Activated CD8-positive, alpha-beta memory T cell treated with anti-CD3 and anti-CD28 coated beads, Interleukin-2, amount 50 U/mL, for 24 hours (primary cell): ENCODE data around the gene FCN1.
"Not testable (repeated sequence)": the region's sequence is repeated elsewhere in the genome, so short reads cannot be mapped to it uniquely, and the experiment has no call there.

ENCODE experiments used
- DNase-seq: peaks from one replicate; pipeline ENCODE4 v3.0.0-alpha.2; 2020; ENCODE audit errors: extremely low read depth

The FCN1 gene

GRCh38 chr9:134917431-134918373 is at the start of gene FCN1:
TSS of gene FCN1 (minus strand) at chr9:134917912. CDS start at chr9:134917871, 41 bp downstream.
- no peak for DNase-seq

DNA sequence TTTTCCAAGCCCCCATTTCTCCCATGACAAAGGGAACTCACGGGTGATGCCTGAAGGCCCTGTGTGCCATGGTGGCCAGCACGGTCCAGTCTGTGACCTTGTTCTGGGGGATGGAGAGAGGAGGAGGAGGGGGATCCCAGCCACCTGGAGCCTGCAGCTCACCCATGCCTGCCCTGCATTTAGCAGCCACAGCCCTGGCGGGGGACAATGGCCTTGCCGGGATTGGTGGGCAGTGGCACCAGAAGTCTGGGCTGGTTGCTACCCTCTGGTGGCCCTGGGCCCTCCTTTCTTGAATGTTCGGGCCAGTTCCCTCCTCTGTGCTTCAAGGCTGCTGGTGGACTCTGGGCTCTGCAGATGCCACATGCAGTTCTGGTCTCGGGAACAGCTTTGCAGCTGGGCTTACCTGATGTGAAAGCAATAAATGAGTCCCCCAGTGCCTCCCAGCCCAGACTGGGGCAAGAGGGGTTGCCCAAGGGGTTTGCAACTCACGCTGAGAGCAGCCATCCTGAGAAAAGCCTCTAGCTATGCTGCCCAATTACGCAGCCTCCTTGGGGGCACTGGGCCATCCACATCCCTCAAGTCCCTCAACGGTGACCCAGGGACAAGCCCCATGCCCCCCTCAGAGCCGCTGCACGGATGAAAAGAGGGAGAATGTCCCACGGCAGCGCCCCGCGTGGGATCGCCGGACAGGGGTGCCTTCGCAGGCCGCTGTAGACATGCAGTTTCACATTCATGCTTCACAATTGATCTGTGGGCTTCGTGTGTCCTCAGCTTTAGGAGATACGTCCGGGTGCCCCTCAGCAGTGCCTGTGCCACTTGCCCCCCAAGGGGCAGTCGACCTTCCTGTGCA is 49.2 kb upstream of the FCN1 start:
- no peak for DNase-seq

DNA sequence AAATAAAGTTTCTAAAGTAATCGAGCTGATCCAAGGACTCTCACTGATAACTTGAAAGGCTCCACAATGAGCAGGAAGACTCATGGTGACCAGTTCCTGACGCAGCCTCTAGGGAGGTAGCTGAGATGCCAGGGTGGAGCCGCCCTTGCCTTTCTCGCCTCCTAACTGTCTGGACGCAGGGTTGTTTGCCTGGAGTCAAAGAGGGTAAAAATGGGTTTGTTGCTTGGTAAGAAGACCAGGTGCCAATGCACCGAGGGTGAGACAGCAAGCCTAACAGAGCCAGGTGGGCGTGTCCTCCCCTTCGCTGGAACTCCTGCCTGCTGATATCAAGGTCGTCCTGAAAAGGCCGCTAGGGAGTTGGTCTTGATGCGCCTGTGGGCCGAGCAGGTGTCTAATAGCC is 48.6 kb upstream of the FCN1 start:
- DNase-seq, result no peak

DNA sequence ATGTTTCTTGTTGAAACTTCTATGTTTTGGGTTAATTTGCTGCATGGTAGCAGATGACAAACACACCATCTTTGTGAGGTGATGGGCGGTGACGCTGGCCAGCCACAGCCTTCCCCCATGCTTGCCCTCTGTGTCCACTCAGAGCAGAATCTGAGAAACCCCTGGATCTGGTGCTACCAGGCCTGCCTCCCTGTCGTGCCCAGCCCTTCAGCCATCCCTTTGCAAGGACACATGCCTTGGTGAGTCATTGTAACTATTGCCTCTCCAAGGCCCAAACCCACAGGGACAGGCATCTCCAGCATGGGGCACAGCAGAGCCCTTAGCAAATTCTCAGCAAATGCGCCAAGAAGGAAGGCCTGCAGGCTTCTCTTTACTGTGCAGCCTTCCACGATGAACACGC is 48.1 kb upstream of the FCN1 start:
- no peak for DNase-seq

DNA sequence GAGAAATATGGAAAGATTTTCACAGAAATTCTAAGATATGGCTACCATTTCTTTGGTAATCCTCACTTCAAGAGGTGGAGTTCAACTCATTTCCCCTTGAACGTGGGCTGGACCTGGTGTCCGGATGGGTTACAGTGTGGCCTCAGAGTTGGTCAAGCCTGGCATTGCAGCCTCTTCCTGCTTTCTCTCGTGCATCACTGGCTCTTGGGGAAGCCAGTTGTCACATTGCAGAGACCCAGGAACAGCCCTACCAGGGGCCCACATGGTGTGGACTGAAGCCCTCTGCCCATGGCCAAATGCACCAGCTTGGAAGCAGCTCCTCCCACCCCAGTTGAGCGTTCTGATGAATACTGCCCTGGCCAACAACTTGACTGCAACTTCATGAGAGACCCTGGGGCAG is 47.7 kb upstream of the FCN1 start:
- no peak for DNase-seq

- DNase-seq, result no peak
Measured at GRCh38 chr9:134964271-134965055, 46.8 kb upstream of the FCN1 start.

DNA sequence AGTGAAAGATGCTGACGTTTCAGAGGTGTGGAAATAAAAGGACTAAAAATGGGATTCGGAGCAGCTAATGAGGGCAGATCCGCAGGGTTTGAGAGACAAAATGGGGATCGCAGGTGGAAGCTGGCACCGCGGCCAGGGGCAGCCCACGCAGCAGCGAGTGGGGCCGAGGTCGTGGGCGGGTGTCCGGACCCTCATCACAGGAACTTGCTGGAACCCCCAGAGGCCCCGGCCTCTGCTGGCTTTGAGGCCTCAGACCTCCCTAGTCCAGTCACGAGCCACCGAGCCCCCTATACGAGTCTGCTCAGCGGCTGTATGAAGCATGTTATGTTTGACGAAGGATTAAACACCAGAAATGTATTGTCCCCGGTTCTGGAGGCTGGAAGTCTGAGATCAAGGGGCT is 45.8 kb upstream of the FCN1 start:
- DNase-seq, result no peak

DNA sequence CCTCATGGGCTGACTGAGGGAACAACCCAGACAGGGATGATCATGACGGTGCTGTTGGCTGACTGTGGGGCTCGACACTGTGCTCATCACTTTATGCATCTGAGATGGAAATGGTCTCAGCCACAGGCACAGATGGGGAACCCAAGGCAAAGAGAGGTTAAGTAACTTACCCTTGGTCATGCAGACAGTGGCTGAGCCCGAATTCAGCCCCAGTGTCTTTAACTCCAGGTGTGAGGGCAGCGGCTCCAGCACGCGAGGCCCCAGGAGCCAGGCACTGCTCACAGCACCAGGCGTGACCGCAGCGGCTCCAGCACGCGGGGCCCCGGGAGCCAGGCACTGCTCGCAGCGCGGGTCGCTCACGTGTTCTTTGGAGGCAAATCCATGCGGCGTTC is 45.3 kb upstream of the FCN1 start:
- DNase-seq, result no peak

- no peak for DNase-seq
Measured at GRCh38 chr9:134962065-134962972, 44.6 kb upstream of the FCN1 start.

DNA sequence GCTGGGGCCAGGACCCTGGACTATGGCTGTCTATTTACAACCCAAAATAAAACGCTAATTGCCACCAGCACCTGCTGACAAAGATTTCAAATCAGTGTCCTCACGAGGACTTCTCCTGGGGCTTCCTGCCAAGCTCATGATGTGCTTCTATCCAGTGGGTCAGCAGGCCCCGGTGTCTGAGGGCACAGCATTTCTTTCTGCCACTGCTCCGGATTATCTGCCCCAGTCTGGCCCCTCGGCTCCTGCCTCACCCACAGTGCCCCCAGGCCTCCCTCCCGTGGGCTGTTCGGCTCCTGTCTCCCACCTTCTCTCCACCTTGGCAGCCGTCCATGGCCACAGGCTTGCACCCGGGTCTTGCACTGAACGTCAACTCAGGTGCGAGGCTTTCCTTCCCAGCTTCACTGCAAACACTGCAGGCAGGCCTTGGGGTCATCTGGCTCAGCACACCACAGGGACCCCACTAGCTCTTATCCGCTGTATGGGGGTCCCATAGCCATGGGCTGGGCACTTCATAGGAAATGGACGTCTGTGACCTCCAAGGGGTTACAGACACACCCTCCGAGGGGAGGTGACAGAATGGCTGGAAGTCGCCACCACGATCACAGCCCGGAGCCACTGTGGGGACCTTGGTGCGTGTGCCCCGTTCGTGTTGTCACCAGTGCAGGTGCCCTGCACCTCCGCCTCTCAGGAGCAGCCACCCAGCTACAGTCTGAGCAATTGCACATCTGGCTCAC is 43.8 kb upstream of the FCN1 start:
- DNase-seq, result no peak

- no peak for DNase-seq
Measured at GRCh38 chr9:134960701-134961181, 43.0 kb upstream of the FCN1 start.

- DNase-seq, result no peak
Measured at GRCh38 chr9:134959971-134960310, 42.2 kb upstream of the FCN1 start.

- no peak for DNase-seq
Measured at GRCh38 chr9:134959126-134959970, 41.6 kb upstream of the FCN1 start.

DNA sequence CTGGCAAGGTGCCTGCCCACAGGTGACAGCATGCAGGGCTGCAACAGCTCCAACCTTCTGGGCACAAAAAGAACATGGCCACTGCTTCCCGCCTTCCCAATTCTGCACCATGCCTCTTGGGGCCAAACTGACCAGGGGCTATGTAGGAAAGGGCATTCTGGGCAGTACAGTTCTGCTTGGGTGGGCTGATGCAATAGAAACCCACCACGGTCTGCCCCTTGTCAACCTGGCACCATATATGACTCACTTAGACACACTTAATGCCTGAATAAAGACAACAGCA is 40.2 kb upstream of the FCN1 start:
- no peak for DNase-seq

DNA sequence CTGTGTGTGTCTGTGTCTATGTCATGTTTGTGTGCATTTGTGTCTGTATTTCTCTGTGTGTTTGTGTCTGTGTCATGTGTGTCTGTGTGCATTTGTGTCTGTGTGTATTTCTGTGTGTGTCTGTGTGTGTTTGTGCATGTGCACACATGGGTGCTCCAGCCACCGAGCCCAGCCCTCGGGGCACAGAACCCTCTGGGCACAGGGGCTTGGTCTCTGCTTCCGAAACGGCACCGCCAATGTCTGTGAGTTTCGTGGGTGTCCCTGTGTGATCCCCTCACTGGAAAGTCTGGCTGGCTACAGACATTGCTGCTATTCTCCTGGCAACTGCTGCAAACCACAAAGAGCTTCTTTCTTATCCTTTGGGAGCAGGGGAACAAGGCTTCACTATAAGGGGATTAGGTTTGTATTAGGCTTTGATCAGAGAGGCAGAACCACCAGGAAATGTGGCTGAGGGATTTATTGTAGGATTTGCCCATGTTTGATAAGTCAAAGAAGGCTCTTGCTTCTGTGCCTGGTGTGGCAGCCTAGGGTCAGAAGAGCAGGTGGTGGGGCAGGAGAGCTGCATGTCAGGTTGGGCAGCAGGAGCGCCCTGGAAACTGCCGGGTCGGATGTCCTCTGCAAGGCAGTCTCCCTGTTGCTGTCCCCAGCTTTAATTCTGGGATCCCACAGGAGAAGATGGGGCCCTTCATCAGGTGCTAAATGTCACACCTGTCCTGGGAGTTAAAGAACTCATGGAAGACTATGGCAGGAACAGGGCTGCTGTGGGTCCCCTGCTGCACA is 39.6 kb upstream of the FCN1 start:
- no peak for DNase-seq

GRCh38 chr9:134956387-134956786 is 38.7 kb upstream of the FCN1 start:
- DNase-seq, result not testable (repeated sequence)

DNA sequence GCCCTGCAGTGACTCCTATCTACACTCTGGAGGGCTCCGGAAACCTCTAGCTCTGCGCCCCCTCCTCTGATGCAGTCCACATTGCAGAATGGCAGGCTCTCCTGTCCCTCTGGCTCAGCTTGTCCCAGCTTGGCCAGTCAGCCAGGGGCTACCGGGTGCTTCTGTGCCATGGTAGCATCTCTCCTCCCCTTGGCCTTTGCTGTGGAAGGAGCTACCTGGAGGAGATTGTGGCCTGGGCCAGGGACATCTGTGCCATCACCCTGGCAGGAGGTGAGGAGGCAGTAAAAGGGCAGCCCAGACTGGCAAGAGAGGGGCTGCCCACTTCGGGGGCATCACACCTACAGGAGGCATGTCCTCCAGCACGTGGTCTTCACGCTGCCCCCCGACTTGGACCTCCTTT is 38.1 kb upstream of the FCN1 start:
- no peak for DNase-seq

GRCh38 chr9:134955156-134955555 is 37.4 kb upstream of the FCN1 start:
- no peak for DNase-seq

GRCh38 chr9:134951994-134952393 is 34.3 kb upstream of the FCN1 start:
- no peak for DNase-seq
